K562 (cell line): Measurements from ENCODE around the gene LGALS8. TPM values are rescaled to one million over a fixed set of nuclear protein-coding genes. Genes with fewer than 3 reads are reported as not detected.

Source experiments
- ATAC-seq: fragments of 200-7000 bp; cut with Tn5 transposase; 3 replicates; pipeline ENCODE4 v1.9.1; 2020; ENCODE audit warnings: moderate library complexity
- BruUV-seq: library from RNA; stranded (reverse); fragments of 400-500 nt; replicated peaks from 2 replicates; lab custom pipeline; 2021; lab: Mats Ljungman, UMichigan
- CTCF ChIA-PET: fragments of 300-600 bp; formaldehyde crosslinking; extraction: SDS; loops from one replicate; lab custom pipeline; 2021; ENCODE audit warnings: low intra/inter-chr PET ratio; lab: Yijun Ruan, JAX
- POLR2A ChIA-PET: fragments of 300-600, 350-650 bp; sonication (Branson Sonifier 250); formaldehyde crosslinking; extraction: SDS; loops from one replicate; lab custom pipeline; 2021; ENCODE audit warnings: antibody characterized with exemption, inconsistent platforms; lab: Yijun Ruan, JAX
- DNase-seq, 4 experiments: peaks; one replicate each; pipeline versions ENCODE4 v3.0.0 to v3.0.0-alpha.2; 2011 to 2018; ENCODE audit warnings: low spot score in 3 of 4, mixed read lengths in 3 of 4; ENCODE audit errors: extremely low read depth in 1 of 4
- FAIRE-seq: peaks from 2 replicates; lab custom pipeline; 2011; peaks lifted over from hg19 to GRCh38; lab: Jason Lieb, UNC
- H2AFZ ChIP-seq: 2 replicates; pipeline ENCODE4 v1.6.0; 2011; ENCODE audit warnings: low read depth, low read length, control low read depth, inconsistent platforms
- H3K27ac ChIP-seq: fragments of 200-600 bp; 3 replicates; pipeline ENCODE4 v1.8.0; 2011; ENCODE audit warnings: low read depth, mild to moderate bottlenecking, control low read depth, inconsistent platforms, low read length, moderate library complexity, mixed read lengths; ENCODE audit errors: extremely low read depth
- H3K27me3 ChIP-seq, 2 experiments: fragments of 300-600 bp in 1 of 2; 2 replicates in 1 of 2; 3 replicates in 1 of 2; pipeline versions ENCODE4 v1.6.0 to v1.8.0; 2011; ENCODE audit warnings: inconsistent platforms in 2 of 2, low read length in 2 of 2, mild to moderate bottlenecking in 1 of 2, mixed read lengths in 1 of 2, moderate library complexity in 1 of 2; ENCODE audit not compliant: control insufficient read depth in 2 of 2, insufficient read depth in 2 of 2
- H3K36me3 ChIP-seq: fragments of 300-600 bp; 3 replicates; pipeline ENCODE4 v1.8.0; 2011; ENCODE audit warnings: mild to moderate bottlenecking, low read length, inconsistent platforms; ENCODE audit not compliant: control insufficient read depth, insufficient read depth
- H3K4me1 ChIP-seq, 2 experiments: fragments of 200-600 bp in 1 of 2; replicated peaks in 1 of 2; 2 replicates in 1 of 2; 3 replicates in 1 of 2; pipeline versions ENCODE4 v1.5.1 to v1.8.0; 2011; ENCODE audit warnings: inconsistent platforms in 2 of 2, low read length in 2 of 2, mild to moderate bottlenecking in 1 of 2, mixed read lengths in 1 of 2, moderate library complexity in 1 of 2; ENCODE audit not compliant: control insufficient read depth in 2 of 2, insufficient read depth in 2 of 2
- H3K4me2 ChIP-seq: 2 replicates; pipeline ENCODE4 v1.6.1; 2011; ENCODE audit warnings: low read length, control low read depth, inconsistent platforms, mixed read lengths; ENCODE audit not compliant: insufficient read depth
- H3K4me3 ChIP-seq: fragments of 200-600 bp; sonication (generic), shearing (Covaris generic); 2 replicates; pipeline ENCODE4 v1.5.1; 2016; ENCODE audit warnings: control low read depth, inconsistent platforms
- H3K79me2 ChIP-seq: fragments of 200-600 bp; 3 replicates; pipeline ENCODE4 v1.8.0; 2011; ENCODE audit warnings: low read length, inconsistent platforms; ENCODE audit not compliant: control insufficient read depth, insufficient read depth
- H3K9ac ChIP-seq, 2 experiments: 2 replicates each; pipeline versions ENCODE4 v1.6.0 to v1.6.1; 2011; ENCODE audit warnings: low read depth in 2 of 2, low read length in 2 of 2, control low read depth in 1 of 2, inconsistent platforms in 1 of 2, mild to moderate bottlenecking in 1 of 2, mixed read lengths in 1 of 2; ENCODE audit not compliant: insufficient read depth in 1 of 2
- H3K9me1 ChIP-seq: one replicate; pipeline ENCODE4 v1.6.0; 2011; ENCODE audit warnings: inconsistent platforms, mild to moderate bottlenecking, low read length, moderate library complexity; ENCODE audit not compliant: control insufficient read depth, insufficient read depth
- H3K9me3 ChIP-seq: replicated peaks from 2 replicates; pipeline ENCODE4 v1.5.1; 2011; ENCODE audit warnings: low read depth, low read length, inconsistent platforms; ENCODE audit not compliant: control insufficient read depth, insufficient read depth
- H4K20me1 ChIP-seq: replicated peaks from 2 replicates; pipeline ENCODE4 v1.6.1; 2011; ENCODE audit warnings: low read length, inconsistent platforms, mixed read lengths; ENCODE audit not compliant: control insufficient read depth, insufficient read depth
- ATF7 ChIP-seq: fragments of 450-650 bp; IDR thresholded peaks from 2 replicates; pipeline ENCODE4 v1.7.1; 2014; ENCODE audit warnings: mild to moderate bottlenecking, moderate library complexity
- BRCA1 ChIP-seq, 2 experiments: fragments of 450-650 bp in 1 of 2; sonication (generic) in 1 of 2; formaldehyde crosslinking in 1 of 2; IDR thresholded peaks; 2 replicates each; pipeline versions ENCODE4 v1.5.0 to v1.6.1; 2017 to 2020; ENCODE audit warnings: mild to moderate bottlenecking in 1 of 2, missing genetic modification reagents in 1 of 2
- DPF2 ChIP-seq: fragments of 450-650 bp; IDR thresholded peaks from 2 replicates; pipeline ENCODE4 v1.6.1; 2016
- LARP7 ChIP-seq: fragments of 450-650 bp; IDR thresholded peaks from 2 replicates; pipeline ENCODE4 v1.6.1; 2016
- POLR2H ChIP-seq: IDR thresholded peaks from 2 replicates; pipeline ENCODE4 v1.6.1; 2016; ENCODE audit warnings: missing genetic modification characterization, low read depth, mild to moderate bottlenecking, control low read depth, missing compliant biosample characterization, moderate library complexity
- PTRF ChIP-seq: fragments of 450-650 bp; IDR thresholded peaks from 2 replicates; pipeline ENCODE4 v1.6.1; 2016; ENCODE audit warnings: mild to moderate bottlenecking, missing genetic modification characterization, missing compliant biosample characterization
- RBM22 ChIP-seq: fragments of 200-400 bp; formaldehyde crosslinking; IDR thresholded peaks from 2 replicates; pipeline ENCODE4 v1.6.1; 2018; ENCODE audit warnings: low read length, low read depth; ENCODE audit not compliant: poor library complexity, severe bottlenecking
- SIX5 ChIP-seq, 2 experiments: IDR thresholded peaks; 2 replicates each; pipeline ENCODE4 v1.6.1; 2011; ENCODE audit warnings: low read length in 2 of 2, borderline replicate concordance in 1 of 2, low read depth in 1 of 2, mild to moderate bottlenecking in 1 of 2, moderate library complexity in 1 of 2; ENCODE audit not compliant: insufficient read depth in 1 of 2
- SOX6 ChIP-seq: fragments of 450-650 bp; IDR thresholded peaks from 2 replicates; pipeline ENCODE4 v1.6.1; 2014; ENCODE audit warnings: mild to moderate bottlenecking
- THRAP3 ChIP-seq: fragments of 450-650 bp; IDR thresholded peaks from 2 replicates; pipeline ENCODE4 v1.6.1; 2016; ENCODE audit warnings: mild to moderate bottlenecking, inconsistent platforms, borderline replicate concordance
- ZNF12 ChIP-seq: sonication (generic); formaldehyde crosslinking; IDR thresholded peaks from 2 replicates; pipeline ENCODE4 v1.4.0; 2020; ENCODE audit warnings: mild to moderate bottlenecking, missing genetic modification reagents
- ZNF586 ChIP-seq: fragments of 450-650 bp; formaldehyde crosslinking; conservative IDR thresholded peaks from 2 replicates; pipeline ENCODE4 v1.4.0; 2020; ENCODE audit warnings: mild to moderate bottlenecking, moderate library complexity
- WGBS: fragments of 100-300 bp; shearing (Covaris generic); methylation state at CpG from one replicate; pipeline ENCODE4 v1.1.6; 2016; ENCODE audit warnings: low coverage, mixed read lengths; ENCODE audit not compliant: insufficient coverage; ENCODE audit errors: missing lambda C conversion rate; 5-methylcytosine and 5-hydroxymethylcytosine counted together
- in situ Hi-C: fragments of 300-500 bp; cut with MboI; formaldehyde crosslinking; loops from 4 replicates; pipeline ENCODE4 v1.15.0; 2018; ENCODE audit warnings: inconsistent platforms, mixed read lengths
- intact Hi-C: fragments of 100-400 bp; cut with micrococcal nuclease; formaldehyde crosslinking; loops from 2 replicates; pipeline ENCODE4 v1.14.2; 2022
- polyA plus RNA-seq, 8 experiments: library from polyadenylated mRNA; depleted of rRNA in 4 of 8; stranded (reverse) in 5 of 8; unstranded in 3 of 8; fragments of >200 nt; fragmentation: Nextera tagmentation in 2 of 8; fragmentation: Illumina TruSeq in 1 of 8; extraction: Ambion mirVana in 2 of 8; extraction: Trizol in 1 of 8; gene quantifications; 2 replicates each; pipeline versions ENCODE4 v1.2.1 to v1.2.3, GENCODE V29; 2011 to 2014; ENCODE audit warnings: inconsistent platforms in 1 of 8, missing spikeins in 1 of 8
- total RNA-seq, 7 experiments: library from RNA; depleted of rRNA in 6 of 7; stranded (reverse); fragments of >200 nt in 6 of 7; fragmentation: Illumina TruSeq in 2 of 7; extraction: Trizol in 2 of 7; gene quantifications; 2 replicates each; pipeline versions ENCODE4 v1.2.1 to v1.2.3, GENCODE V29; 2011 to 2021; ENCODE audit warnings: low replicate concordance in 1 of 7
- TF ChIP-seq, protein P1 (sequence below), 3 experiments: fragments of 200-800 bp in 1 of 3; sonication (Bioruptor generic) in 1 of 3; sonication (generic) in 1 of 3; formaldehyde crosslinking in 1 of 3; IDR thresholded peaks; 2 replicates each; pipeline versions ENCODE4 v1.6.1 to v1.8.0; 2016 to 2022; ENCODE audit warnings: mild to moderate bottlenecking in 2 of 3, missing compliant biosample characterization in 2 of 3, missing genetic modification characterization in 2 of 3, missing genetic modification reagents in 1 of 3

LGALS8 gene
- total and polyA plus RNA-seq, 9 of the 15 experiments (the other 6 are each of a cell fraction or from before 2014, with no cell fraction given), result 57.4 to 87.7 (median 70.3) TPM

DNA sequence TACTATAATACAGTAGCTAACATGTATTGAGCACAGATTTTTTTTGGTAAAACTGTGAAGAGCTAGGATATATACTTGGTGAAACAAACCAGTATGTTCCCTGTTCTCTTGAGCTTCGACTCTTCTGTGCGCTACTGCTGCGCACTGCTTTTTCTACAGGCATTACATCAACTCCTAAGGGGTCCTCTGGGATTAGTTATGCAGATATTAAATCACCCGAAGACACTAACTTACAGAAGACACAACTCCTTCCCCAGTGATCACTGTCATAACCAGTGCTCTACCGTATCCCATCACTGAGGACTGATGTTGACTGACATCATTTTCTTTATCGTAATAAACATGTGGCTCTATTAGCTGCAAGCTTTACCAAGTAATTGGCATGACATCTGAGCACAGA is 24.7 kb downstream of the LGALS8 start:
- DNase-seq (no peak), FAIRE-seq (no peak), ATAC-seq (no peak)
- H3K9me1 ChIP-seq, result no peaks in the 10 kb centered on the region
- peaks cover 0 to 5% of the 10 kb centered on the region in 2 experiments; a peak in 3 of 5 replicates for H3K4me1 ChIP-seq
- no peaks in the 10 kb centered on the region for H3K9me3 ChIP-seq
- POLR2A ChIA-PET, result interaction anchor here (0.9 to 3.7 kb wide), 7 partner anchors 10 to 29 kb away, joined by 3 to 14 read pairs (median 4); no protein-coding TSS in a partner anchor
- H4K20me1 ChIP-seq, result no peaks in the 10 kb centered on the region
- intact Hi-C loops, result no loop called here
- H3K27ac ChIP-seq, result no peak overlapping the region
- H3K36me3 ChIP-seq, result peaks cover 100% of the 10 kb centered on the region
- CTCF ChIA-PET, result no interaction called here
- WGBS, result 77% methylated on average over 6 of the region's 6 CpGs
- no peak overlapping the region for H3K4me3 ChIP-seq
- in situ Hi-C loops, result no loop called here
- no peaks in the 10 kb centered on the region for H3K27me3 ChIP-seq
- H3K4me2 ChIP-seq, result no peak overlapping the region
- BruUV-seq, result no TSS peak
- no peak overlapping the region for H2AFZ ChIP-seq
- no peak for TF ChIP-seq ZNF12
- no peak for TF ChIP-seq THRAP3
- H3K9ac ChIP-seq, result no peak overlapping the region
- H3K79me2 ChIP-seq, result no peaks in the 10 kb centered on the region

GRCh38 chr1:236550961-236551851 is 27.4 kb downstream of the LGALS8 start:
- no peaks in the 10 kb centered on the region for H3K9me1 ChIP-seq
- WGBS, result 56% methylated on average over 13 of the region's 13 CpGs
- CTCF ChIA-PET, result no interaction called here
- POLR2A ChIA-PET, result interaction anchor here (0.6 to 1.6 kb wide), 7 partner anchors 8 to 1014 kb away, joined by 3 to 11 read pairs (median 3); no protein-coding TSS in a partner anchor
- FAIRE-seq, result no peak
- no peak overlapping the region for H2AFZ ChIP-seq
- in situ Hi-C loops (no loop called here), intact Hi-C loops (loop anchor here (2.0 kb wide), 1 partner anchor 448 kb away; no protein-coding TSS in a partner anchor)
- no peaks in the 10 kb centered on the region for H3K9me3 ChIP-seq
- H3K27ac ChIP-seq, result peak overlapping the region; percentile 41; the same call in 2 of the 3 replicates
- ATAC-seq, result peak; percentile 58
- no peaks in the 10 kb centered on the region for H3K27me3 ChIP-seq
- no TSS peak for BruUV-seq
- H3K9ac ChIP-seq, result no peak overlapping the region
- DNase-seq, result peak in 1 of 4 experiments; percentile 33
- H3K79me2 ChIP-seq, result no peaks in the 10 kb centered on the region
- peaks cover 98% of the 10 kb centered on the region for H3K36me3 ChIP-seq
- H3K4me1 ChIP-seq, result peaks cover 0 to 5% of the 10 kb centered on the region in 2 experiments; a peak in 3 of 5 replicates
- no peak overlapping the region for H3K4me2 ChIP-seq
- H3K4me3 ChIP-seq, result no peak overlapping the region
- H4K20me1 ChIP-seq, result no peaks in the 10 kb centered on the region
- no peak for TF ChIP-seq POLR2H (tag)
- TF ChIP-seq ZNF586, result no peak
- TF ChIP-seq SOX6, result peak; percentile 86
- no peak for TF ChIP-seq PTRF (tag)
- peak; percentile 32; the same call in 1 of the 2 replicates for TF ChIP-seq ATF7
- TF ChIP-seq RBM22, result no peak
- no peak for TF ChIP-seq LARP7
- no peak for TF ChIP-seq SIX5 (IDR thresholded peaks at IDR 0.05; ENCODE audit: borderline replicate concordance in 1 of 2, insufficient read depth in 1 of 2, low read depth in 1 of 2, low read length in 2 of 2)
- no peak for TF ChIP-seq THRAP3
- no peak for TF ChIP-seq BRCA1 (IDR thresholded peaks at IDR 0.05)
- TF ChIP-seq BRCA1 (CRISPR knock-in tag; IDR thresholded peaks at IDR 0.05), result no peak
- TF ChIP-seq, protein P1, sequence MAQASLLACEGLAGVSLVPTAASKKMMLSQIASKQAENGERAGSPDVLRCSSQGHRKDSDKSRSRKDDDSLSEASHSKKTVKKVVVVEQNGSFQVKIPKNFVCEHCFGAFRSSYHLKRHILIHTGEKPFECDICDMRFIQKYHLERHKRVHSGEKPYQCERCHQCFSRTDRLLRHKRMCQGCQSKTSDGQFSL (CRISPR knock-in tag; IDR thresholded peaks at IDR 0.05), result no peak
- TF ChIP-seq, protein P1 (tag; IDR thresholded peaks at IDR 0.05), result 0 out of 4 replicates have a peak, but pooled peaks of 1 of the 2 experiments have one; percentile 43
- TF ChIP-seq DPF2, result peak; percentile 31; the same call in 1 of the 2 replicates
